22Rv1 (cell line): Measurements from ENCODE around the gene ACKR3.

Source experiments
- CTCF ChIP-seq: fragments of 450-650 bp; IDR thresholded peaks from 2 replicates; pipeline ENCODE4 v1.5.1; 2017; ENCODE audit warnings: mild to moderate bottlenecking
- ZFX ChIP-seq: fragments of 450-650 bp; IDR thresholded peaks from 2 replicates; pipeline ENCODE4 v1.6.1; 2017; ENCODE audit warnings: antibody characterized with exemption, borderline replicate concordance

DNA sequence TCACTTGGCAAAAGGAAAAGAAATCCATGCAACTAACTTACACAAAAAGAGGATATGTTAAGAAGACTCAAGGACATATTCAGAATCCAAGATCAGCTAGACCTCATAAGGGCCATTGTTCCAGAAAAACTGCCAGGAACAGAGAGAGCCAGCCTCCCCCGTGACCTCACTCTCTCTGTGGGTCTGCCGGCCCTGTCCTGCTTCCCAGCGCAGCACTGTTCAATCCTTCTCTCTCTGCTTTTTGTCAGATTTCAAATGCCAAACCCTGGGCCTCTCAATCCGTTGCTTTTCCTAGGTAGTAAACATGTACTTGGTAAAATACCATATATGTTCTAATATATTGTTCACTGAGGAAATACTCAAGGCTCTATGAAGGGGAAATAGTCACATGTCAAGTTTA is 40.0 kb upstream of the ACKR3 start:
- no peak for TF ChIP-seq CTCF
- no peak for TF ChIP-seq ZFX
